Measurements from ENCODE around the gene GADL1.

DNA sequence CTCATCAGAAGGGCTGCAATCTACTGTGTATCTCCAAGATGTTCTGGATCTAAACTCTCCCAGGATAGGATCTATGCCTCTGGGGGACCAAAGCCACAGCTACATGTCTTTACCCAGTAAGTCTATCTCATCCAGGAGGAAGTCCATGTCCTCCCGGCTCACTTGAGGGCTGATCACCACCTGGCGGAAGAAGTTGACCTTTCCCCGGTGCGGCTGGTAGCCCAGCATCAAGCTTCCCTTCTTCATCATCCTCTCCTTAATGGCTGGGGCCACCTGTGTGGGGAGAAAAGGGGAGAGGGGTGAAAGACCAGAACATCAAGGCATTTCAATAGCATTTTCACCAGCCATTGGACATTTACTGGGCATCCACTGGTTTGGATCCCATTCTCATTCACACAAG lies 166.3 kb downstream of the GADL1 start:
- TF ChIP-seq POLR2AphosphoS5 (IDR thresholded peaks at IDR 0.05; ENCODE audit: low read depth, low read length) (no peak), TAF1 (IDR thresholded peaks at IDR 0.05; ENCODE audit: low read depth, low read length) (no peak)

Measured in GM12891 (cell line).